B cell (primary cell): ENCODE measurements around the gene NINJ2. TPM values are rescaled to one million over a fixed set of nuclear protein-coding genes. Genes with fewer than 3 reads are reported as not detected.

Source experiments
- ATAC-seq: fragments of 200-7000 bp; cut with Tn5 transposase; one replicate; pipeline ENCODE4 v1.10.0; 2021; ENCODE audit warnings: low read depth, mild to moderate bottlenecking, moderate number of reproducible peaks, moderate library complexity
- CTCF ChIA-PET: fragments of 350-600 bp; sonication (Branson Sonifier 250); formaldehyde crosslinking; loops from one replicate; lab custom pipeline; 2021; ENCODE audit warnings: antibody characterized with exemption, inconsistent platforms; lab: Charles Lee
- POLR2A ChIA-PET: fragments of 350-600 bp; sonication (Branson Sonifier 250); formaldehyde crosslinking; loops from one replicate; lab custom pipeline; 2021; ENCODE audit warnings: antibody characterized with exemption; lab: Charles Lee
- DNase-seq: peaks from one replicate; pipeline ENCODE4 v3.0.0; 2013
- H2AFZ ChIP-seq: 2 replicates; pipeline ENCODE4 v1.6.1; 2012; ENCODE audit warnings: mild to moderate bottlenecking, low read depth, low read length; ENCODE audit not compliant: insufficient read depth, poor library complexity, severe bottlenecking
- H3K27ac ChIP-seq, 2 donors: 1 replicate in 1 of 2; 2 replicates in 1 of 2; pipeline ENCODE4 v1.5.1; 2012 to 2013; ENCODE audit warnings: low read length in 2 of 2, mild to moderate bottlenecking in 2 of 2, moderate library complexity in 1 of 2
- H3K27me3 ChIP-seq, 4 experiments: fragments of 200-600 bp in 1 of 4; sonication (generic) in 1 of 4; replicated peaks in 1 of 4; 1 replicate in 2 of 4; 2 replicates in 2 of 4; pipeline versions ENCODE4 v1.6.1 to v1.7.0; 2013 to 2016; ENCODE audit warnings: low read length in 3 of 4, mild to moderate bottlenecking in 2 of 4, mixed read lengths in 1 of 4, moderate library complexity in 1 of 4; ENCODE audit not compliant: insufficient read depth in 4 of 4, control insufficient read depth in 3 of 4; ENCODE audit errors: control extremely low read depth in 1 of 4
- H3K36me3 ChIP-seq, 2 experiments: replicated peaks in 1 of 2; 1 replicate in 1 of 2; 2 replicates in 1 of 2; pipeline versions ENCODE4 v1.6.1 to v1.7.1; 2013; ENCODE audit warnings: low read length in 1 of 2; ENCODE audit not compliant: insufficient read depth in 2 of 2, control insufficient read depth in 1 of 2; ENCODE audit errors: control extremely low read depth in 1 of 2, extremely low read depth in 1 of 2
- H3K4me1 ChIP-seq, 2 donors: fragments of 200-600 bp in 1 of 2; sonication (generic) in 1 of 2; 1 replicate in 1 of 2; 2 replicates in 1 of 2; pipeline versions ENCODE4 v1.5.1 to v1.6.1; 2013 to 2017; ENCODE audit warnings: low read length in 2 of 2; ENCODE audit not compliant: control insufficient read depth in 2 of 2, insufficient read depth in 2 of 2
- H3K4me2 ChIP-seq: replicated peaks from 2 replicates; pipeline ENCODE3; 2012; ENCODE audit warnings: mild to moderate bottlenecking, low read depth, low read length; ENCODE audit not compliant: poor library complexity, severe bottlenecking
- H3K4me3 ChIP-seq, 5 experiments: fragments of 200-600 bp in 1 of 5; sonication (generic) in 1 of 5; 1 replicate in 3 of 5; 2 replicates in 2 of 5; pipeline versions ENCODE4 v1.5.1 to v1.7.0; 2011 to 2016; ENCODE audit warnings: low read length in 4 of 5, mild to moderate bottlenecking in 4 of 5, low read depth in 2 of 5, control low read depth in 1 of 5, moderate library complexity in 1 of 5; ENCODE audit not compliant: insufficient read depth in 1 of 5; ENCODE audit errors: control extremely low read depth in 1 of 5, extremely low read depth in 1 of 5
- H3K79me2 ChIP-seq: fragments of 200-600 bp; sonication (generic); one replicate; pipeline ENCODE4 v1.6.0; 2016; ENCODE audit warnings: low read length; ENCODE audit not compliant: control insufficient read depth, insufficient read depth
- H3K9ac ChIP-seq: fragments of 200-600 bp; sonication (generic); 2 replicates; pipeline ENCODE4 v1.6.1; 2017; ENCODE audit warnings: mild to moderate bottlenecking, low read length, moderate library complexity
- H3K9me3 ChIP-seq, 3 donors: one replicate each; pipeline versions ENCODE4 v1.6.1 to v1.7.1; 2013; ENCODE audit warnings: low read length in 2 of 3; ENCODE audit not compliant: control insufficient read depth in 2 of 3, insufficient read depth in 1 of 3; ENCODE audit errors: control extremely low read depth in 1 of 3
- H4K20me1 ChIP-seq: 2 replicates; pipeline ENCODE4 v1.6.0; 2012; ENCODE audit warnings: mild to moderate bottlenecking, low read length; ENCODE audit not compliant: insufficient read depth, control insufficient read depth, poor library complexity, severe bottlenecking
- H3K27ac Mint-ChIP-seq: one replicate; pipeline ENCODE4 v1.8.0; 2021; ENCODE audit warnings: mixed read lengths
- H3K27me3 Mint-ChIP-seq: one replicate; pipeline ENCODE4 v1.8.0; 2021; ENCODE audit warnings: mixed read lengths
- H3K4me1 Mint-ChIP-seq: one replicate; pipeline ENCODE4 v1.8.0; 2021; ENCODE audit warnings: mixed read lengths
- H3K4me3 Mint-ChIP-seq: one replicate; pipeline ENCODE4 v1.8.0; 2021; ENCODE audit warnings: mixed read lengths
- H3K9me3 Mint-ChIP-seq: one replicate; pipeline ENCODE4 v1.8.0; 2022; ENCODE audit warnings: mixed read lengths; ENCODE audit not compliant: insufficient read depth
- CTCF ChIP-seq: fragments of 200-600 bp; IDR thresholded peaks from one replicate; pipeline ENCODE4 v1.8.0; 2022; ENCODE audit warnings: antibody characterized with exemption, mild to moderate bottlenecking
- EZH2 ChIP-seq: IDR thresholded peaks from 2 replicates; pipeline ENCODE4 v1.6.1; 2012; ENCODE audit warnings: borderline replicate concordance, low read depth, mild to moderate bottlenecking, moderate library complexity, low read length; ENCODE audit not compliant: insufficient read depth, poor library complexity, severe bottlenecking
- WGBS: methylation state at CpG from one replicate; pipeline ENCODE4 v1.1.5; 2013; ENCODE audit warnings: missing lambda C conversion rate; ENCODE audit not compliant: insufficient coverage; 5-methylcytosine and 5-hydroxymethylcytosine counted together
- intact Hi-C: fragments of 100-400 bp; cut with micrococcal nuclease; formaldehyde crosslinking; loops from one replicate; pipeline ENCODE4 v1.10.0; 2022
- polyA plus RNA-seq: library from polyadenylated mRNA; depleted of rRNA; stranded (reverse); fragments of >200 nt; gene quantifications from 2 replicates; pipeline ENCODE4 v1.2.3, GENCODE V29; 2012
- total RNA-seq, 2 donors: library from RNA; stranded (reverse); fragments of 120-200 nt in 1 of 2; gene quantifications; 1 replicate in 1 of 2; 2 replicates in 1 of 2; pipeline versions ENCODE4 v1.2.3 to v1.2.4, GENCODE V29; 2013 to 2022

NINJ2 gene
- total and polyA plus RNA-seq, 2 donors (not counting 1 experiment from before 2014, with no cell fraction given) = 2.9 to 10.2 TPM

- Histone ChIP-seq H3K9ac (no peak overlapping the region), H2AFZ (peak overlapping the region; percentile 17), H3K4me3 (no peak overlapping the region), H3K27me3 (no peaks in the 10 kb centered on the region), H3K36me3 (no peaks in the 10 kb centered on the region), H3K9me3 (peaks cover 0 to 3% (median 0%) of the 10 kb centered on the region in 3 donors), H3K4me2 (peak overlapping the region; percentile 23), H3K27ac (peak overlapping the region; percentile 47 to 70), H4K20me1 (no peaks in the 10 kb centered on the region), H3K79me2 (peaks cover 3% of the 10 kb centered on the region), H3K4me1 (peaks cover 35 to 47% of the 10 kb centered on the region in 2 donors)
- DNase-seq = no peak
- H3K27ac Mint-ChIP-seq = peak overlapping the region; percentile 83
- H3K4me1 Mint-ChIP-seq = peaks cover 53% of the 10 kb centered on the region
- H3K4me3 Mint-ChIP-seq = no peak overlapping the region
- POLR2A ChIA-PET = interaction anchor here (1.3 kb wide), 1 partner anchor 9 kb away, joined by 4 read pairs; no protein-coding TSS in a partner anchor
- intact Hi-C loops = no loop called here
- ATAC-seq = no peak
- no peak for TF ChIP-seq EZH2
- TF ChIP-seq CTCF = no peak
- no peaks in the 10 kb centered on the region for H3K27me3 Mint-ChIP-seq
- 83% methylated on average over 1 of the region's 5 CpGs for WGBS
- CTCF ChIA-PET = interaction anchor here (0.5 to 2.5 kb wide), 4 partner anchors 25 to 115 kb away, joined by 3 to 7 read pairs (median 5); partner anchors contain the start of gene WNK1
- H3K9me3 Mint-ChIP-seq = no peaks in the 10 kb centered on the region
Measured at GRCh38 chr12:639566-639965, 23.7 kb downstream of the NINJ2 start.

GRCh38 chr12:638953-639557, 24.2 kb downstream of the NINJ2 start:
- H4K20me1 ChIP-seq = no peaks in the 10 kb centered on the region
- peak overlapping the region; percentile 47 to 70 for H3K27ac ChIP-seq
- H3K27me3 ChIP-seq = no peaks in the 10 kb centered on the region
- Mint-ChIP-seq H3K9me3 (no peaks in the 10 kb centered on the region), H3K27me3 (no peaks in the 10 kb centered on the region), H3K27ac (peak overlapping the region; percentile 83), H3K4me3 (no peak overlapping the region), H3K4me1 (peaks cover 49% of the 10 kb centered on the region)
- peak overlapping the region; percentile 17 for H2AFZ ChIP-seq
- no peak for TF ChIP-seq CTCF
- TF ChIP-seq EZH2 = no peak
- H3K79me2 ChIP-seq = peaks cover 3% of the 10 kb centered on the region
- ChIA-PET CTCF (interaction anchor here (1.2 to 2.5 kb wide), 2 partner anchors 24 to 112 kb away, joined by 7 read pairs; partner anchors contain the start of gene WNK1), POLR2A (interaction anchor here (1.3 kb wide), 1 partner anchor 9 kb away, joined by 4 read pairs; no protein-coding TSS in a partner anchor)
- no peak overlapping the region for H3K9ac ChIP-seq
- H3K36me3 ChIP-seq = no peaks in the 10 kb centered on the region
- DNase-seq (peak; percentile 47), ATAC-seq (no peak)
- no CpG with 5 or more reads among the region's 3 CpGs for WGBS
- H3K4me2 ChIP-seq = peak overlapping the region; percentile 23
- H3K9me3 ChIP-seq = peaks cover 0 to 3% (median 0%) of the 10 kb centered on the region in 3 donors
- H3K4me3 ChIP-seq = no peak overlapping the region
- intact Hi-C loops = no loop called here
- peaks cover 30 to 43% of the 10 kb centered on the region in 2 donors for H3K4me1 ChIP-seq
